NCI-H748 (cell line): ENCODE data around the gene JMJD1C.
A peak's percentile ranks its signal among the peaks of the same experiment; 100 is the strongest.

Source experiments
- DNase-seq: peaks from one replicate; lab custom pipeline; 2025; ENCODE audit not compliant: unreplicated experiment; lab: John Stamatoyannopoulos, UW

JMJD1C gene

GRCh38 chr10:63478564-63478963 lies 12.8 kb upstream of the JMJD1C start:
- DNase-seq: no peak

DNA sequence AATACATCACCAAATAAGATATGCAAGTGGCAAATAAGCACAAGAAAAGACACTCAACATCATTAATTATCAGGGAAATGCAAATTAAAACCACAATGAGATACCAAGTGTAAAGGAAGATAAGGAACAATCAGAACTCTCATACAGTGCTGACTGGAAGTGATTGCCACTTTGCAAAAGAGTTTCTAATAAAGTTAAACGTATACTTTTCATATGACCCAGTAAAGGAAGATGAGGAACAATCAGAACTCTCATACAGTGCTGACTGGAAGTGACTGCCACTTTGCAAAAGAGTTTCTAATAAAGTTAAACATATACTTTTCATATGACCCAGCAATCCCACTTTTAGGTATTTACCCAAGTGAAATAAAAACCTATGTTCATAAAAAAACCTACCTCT lies 12.2 kb upstream of the JMJD1C start:
- DNase-seq: no peak

GRCh38 chr10:63474488-63474887 lies 8.7 kb upstream of the JMJD1C start:
- no peak for DNase-seq

- no peak for DNase-seq
These were observed 5.2 kb upstream of the JMJD1C start for GRCh38 chr10:63470928-63471327.

DNA sequence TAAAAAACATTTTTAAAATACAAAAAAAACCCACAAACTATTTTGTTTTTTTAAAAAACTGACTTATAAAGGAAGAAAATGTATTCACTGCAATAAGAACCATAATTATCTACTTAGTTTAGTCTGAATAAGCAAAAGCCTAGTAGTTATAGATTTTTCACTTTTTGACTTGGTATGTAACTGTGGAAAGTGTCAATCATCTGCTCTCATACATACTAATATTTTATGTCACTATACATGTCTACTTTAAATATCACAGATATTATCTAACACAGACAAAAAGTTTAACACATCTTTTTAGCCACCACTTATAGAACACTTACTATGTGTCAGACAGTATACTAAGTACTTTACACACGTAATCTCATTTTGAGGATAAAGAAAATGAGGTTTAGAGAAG lies 3.2 kb upstream of the JMJD1C start:
- DNase-seq: no peak

DNA sequence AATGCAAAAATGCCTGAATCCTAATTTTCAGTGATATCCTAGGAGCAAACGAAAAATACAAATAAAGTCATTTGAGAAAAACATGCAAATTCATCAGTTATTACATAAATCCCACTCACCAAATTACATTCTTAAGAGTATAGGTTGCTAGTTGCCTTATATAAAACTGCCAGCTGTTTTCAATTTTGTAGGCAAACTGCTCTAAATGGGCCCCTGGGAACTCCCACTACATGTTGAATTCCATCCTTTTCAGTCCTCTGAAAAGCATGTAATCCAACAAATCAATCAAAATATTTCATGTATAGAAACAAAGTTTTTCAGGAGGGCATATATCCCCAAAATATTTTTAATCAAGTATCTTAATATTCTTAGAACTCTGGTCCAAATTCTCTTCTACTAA lies 2.1 kb upstream of the JMJD1C start:
- DNase-seq: no peak

DNA sequence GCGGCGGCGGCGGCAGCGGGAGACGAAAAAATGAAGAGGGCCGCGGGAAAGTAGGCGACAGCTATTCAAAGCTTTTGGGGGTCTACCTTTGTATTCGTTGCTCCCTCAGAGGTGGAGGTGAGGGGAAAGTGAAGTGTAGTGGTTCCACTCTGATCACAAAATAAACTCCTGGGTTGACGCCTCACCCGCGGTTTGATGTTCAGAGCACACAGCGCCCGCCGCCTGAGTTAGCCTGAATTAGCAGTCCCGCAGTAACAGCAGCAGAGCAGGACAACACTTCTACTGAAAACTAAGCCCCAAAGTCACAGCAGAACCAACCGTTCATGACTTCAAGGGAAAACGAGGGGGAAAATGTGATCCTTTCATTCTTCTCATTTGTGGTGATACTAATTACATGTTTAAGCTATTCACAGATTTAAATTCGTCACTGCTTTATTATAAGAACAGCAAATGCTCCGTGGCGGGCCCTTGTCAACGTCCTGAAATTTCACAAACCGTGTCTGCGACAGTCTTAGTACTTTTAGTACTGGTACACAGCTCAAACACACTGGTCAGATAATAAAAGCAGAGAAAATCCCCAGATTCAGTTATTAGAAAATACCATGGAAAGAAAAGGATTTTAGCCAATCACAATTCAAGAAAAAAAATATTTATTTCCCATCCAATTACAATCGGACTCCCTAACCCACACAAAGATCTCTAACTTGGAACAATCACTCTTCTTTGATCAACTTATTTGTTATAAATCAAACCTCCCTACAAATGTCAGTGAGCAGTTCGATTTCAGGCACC lies 563 bp upstream of the JMJD1C start:
- DNase-seq: peak; percentile 76

DNA sequence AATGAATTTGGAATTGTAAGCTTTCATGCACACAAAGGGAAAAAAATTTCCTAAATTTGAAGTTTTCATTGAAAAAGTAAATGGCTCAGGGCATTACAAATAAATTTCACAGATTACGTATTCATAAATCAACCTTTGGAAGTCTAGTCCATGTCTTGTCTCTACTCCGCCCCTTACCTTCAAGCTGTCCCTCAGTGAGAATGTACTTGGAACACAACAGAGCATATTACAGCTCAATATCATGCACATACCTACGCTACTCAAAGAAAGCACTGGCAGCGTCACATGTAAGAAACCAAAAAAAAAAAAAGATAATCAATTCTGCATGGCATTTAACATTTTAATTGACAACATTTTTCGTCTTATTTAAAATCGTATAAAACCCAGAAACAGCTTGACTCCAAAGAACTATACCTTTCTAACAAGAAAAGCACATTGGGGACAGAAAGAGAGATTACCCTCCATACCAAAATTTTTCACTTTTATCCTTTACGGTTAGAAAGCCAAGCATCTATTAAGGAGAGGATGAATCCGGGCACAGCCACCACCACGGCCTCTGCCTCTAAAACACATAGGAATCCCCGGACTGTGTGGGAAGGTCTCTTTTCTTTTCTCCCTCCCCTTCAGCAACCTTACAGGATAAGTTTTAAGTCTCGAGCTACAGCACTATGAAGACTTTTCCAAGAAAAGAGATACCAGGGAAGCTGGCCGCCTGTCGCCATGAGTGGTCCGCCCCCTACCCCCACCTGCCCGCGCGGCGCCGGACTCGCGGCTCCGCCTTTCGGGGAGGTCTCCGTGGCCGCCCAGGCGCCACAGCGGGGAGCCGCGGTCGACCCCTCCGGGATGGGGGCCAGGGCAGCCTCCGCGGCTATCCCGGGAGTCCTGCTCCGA lies 1.1 kb downstream of the JMJD1C start:
- no peak for DNase-seq

DNA sequence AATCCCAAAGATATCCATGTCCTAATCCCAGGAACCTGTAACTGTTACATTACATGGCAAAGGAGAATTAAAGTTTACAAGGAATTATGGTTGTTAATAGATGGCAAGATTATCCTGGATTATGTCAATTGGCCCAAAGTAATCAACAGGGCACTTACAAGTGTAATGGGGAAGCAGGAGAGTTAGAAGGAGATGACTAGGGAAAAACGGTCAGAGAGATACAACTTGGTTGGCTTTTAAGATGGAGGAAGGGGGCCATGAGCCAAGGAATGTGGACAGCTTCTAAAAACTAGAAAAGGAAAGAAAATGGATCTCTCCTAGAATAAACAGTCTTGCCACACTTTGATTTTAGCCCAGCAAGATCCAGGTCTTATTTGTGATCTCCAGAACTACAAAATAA lies 3.3 kb downstream of the JMJD1C start:
- no peak for DNase-seq

DNA sequence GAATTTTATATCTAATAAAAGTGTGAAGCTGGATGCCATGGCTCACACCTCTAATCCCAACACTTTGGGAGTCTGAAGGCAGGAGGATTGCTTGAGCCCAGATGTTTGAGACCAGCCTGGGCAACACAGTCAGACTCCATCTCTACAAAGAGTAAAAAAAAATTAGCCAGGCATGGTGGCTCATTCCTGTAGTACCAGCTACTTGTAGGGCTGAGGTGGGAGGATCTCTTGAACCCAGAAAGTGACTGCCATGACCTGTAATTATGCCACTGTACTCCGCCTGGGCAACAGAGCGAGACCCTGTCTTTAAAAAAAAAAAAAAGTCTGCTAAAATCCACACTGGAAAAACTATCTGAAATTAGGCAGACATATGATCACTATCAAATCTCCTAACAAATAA lies 7.6 kb downstream of the JMJD1C start:
- DNase-seq: no peak

GRCh38 chr10:63457594-63457993 lies 8.2 kb downstream of the JMJD1C start:
- no peak for DNase-seq

- no peak for DNase-seq
These were observed 9.2 kb downstream of the JMJD1C start for GRCh38 chr10:63456437-63457210.

DNA sequence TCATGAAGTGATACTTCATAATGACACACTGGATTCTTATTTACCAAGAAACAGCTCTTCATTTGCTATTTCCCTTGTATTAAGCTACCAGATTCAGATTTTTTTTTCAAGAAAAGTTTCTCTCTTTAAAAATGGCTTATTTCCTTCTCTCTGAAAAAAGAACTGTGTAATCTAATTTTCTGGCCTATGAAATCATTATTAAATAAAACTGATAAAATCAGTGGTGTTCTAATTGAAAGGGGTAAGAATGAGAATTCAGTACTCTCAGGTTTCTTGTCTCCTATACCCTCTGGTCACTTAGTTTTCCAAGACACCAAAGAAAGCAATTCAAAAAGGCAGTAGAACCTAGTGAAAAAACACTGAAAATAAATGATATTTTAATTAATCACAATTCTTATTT lies 10.3 kb downstream of the JMJD1C start:
- DNase-seq: no peak

DNA sequence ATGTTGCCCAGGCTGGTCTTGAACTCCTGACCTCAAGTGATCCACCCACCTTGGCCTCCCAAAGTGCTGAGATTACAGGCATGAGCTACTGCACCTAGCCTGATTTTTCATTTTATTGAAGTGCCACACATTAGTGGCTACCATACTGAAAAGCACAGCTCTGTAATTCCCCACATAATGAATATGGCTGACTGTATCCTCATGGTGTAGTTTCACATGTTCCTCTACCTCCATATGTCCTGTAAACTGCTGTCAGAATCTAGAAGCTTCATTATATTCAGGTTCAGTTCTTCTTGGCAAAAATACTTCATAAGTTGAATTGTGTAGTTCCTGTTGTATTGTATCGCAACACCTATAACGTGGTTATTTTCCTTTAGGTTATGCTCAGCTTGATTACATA lies 11.1 kb downstream of the JMJD1C start:
- no peak for DNase-seq

DNA sequence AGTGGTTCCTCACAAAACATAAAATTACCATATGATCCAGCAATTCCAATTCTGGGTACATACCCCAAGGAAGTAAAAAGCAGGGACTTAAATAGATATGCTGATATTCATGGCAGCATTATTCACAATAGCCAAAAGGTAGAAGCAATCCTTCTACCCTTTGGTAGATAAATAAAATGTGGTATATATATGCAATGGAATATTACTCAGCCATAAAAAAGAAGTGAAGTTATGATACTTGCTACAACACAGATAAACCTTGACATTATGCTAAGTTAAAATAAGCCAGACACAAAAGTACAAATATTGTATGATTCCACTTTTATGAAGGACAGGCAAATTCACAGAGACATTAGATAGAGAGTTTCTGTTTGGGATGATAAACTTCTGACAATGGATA lies 13.3 kb downstream of the JMJD1C start:
- DNase-seq: no peak

DNA sequence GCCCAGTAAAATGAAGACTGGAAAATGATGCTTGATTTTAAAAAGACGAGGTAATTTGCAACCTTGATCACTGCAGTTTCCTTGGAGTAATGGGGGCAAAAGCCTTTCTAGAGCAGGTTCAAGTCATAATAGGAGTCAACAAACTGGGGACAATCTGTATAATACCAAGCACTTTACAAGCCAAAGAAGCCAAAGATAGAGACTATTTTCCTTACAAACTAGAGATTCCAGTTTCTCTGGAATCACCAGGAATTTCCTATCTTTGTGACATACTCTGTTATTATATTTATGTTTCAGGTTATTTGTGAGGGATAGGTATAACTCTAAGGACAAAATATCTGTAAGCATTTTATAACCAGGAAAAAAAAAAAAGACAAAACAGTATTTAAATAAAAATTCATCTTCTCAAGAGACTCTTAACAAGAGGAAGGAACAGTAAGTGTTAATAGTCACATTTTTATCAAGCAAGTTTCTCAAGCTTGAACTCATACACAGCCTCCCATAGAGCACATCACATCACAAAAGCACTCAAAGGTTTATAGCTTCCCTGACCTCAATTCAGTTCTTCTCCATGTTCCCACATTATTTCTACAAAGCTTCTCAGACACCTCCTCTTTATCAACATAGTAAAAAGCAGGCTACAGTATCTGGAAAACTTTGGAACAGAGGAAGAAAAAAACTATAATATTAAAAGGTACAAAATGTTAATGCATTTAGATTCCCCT lies 18.9 kb downstream of the JMJD1C start:
- no peak for DNase-seq

DNA sequence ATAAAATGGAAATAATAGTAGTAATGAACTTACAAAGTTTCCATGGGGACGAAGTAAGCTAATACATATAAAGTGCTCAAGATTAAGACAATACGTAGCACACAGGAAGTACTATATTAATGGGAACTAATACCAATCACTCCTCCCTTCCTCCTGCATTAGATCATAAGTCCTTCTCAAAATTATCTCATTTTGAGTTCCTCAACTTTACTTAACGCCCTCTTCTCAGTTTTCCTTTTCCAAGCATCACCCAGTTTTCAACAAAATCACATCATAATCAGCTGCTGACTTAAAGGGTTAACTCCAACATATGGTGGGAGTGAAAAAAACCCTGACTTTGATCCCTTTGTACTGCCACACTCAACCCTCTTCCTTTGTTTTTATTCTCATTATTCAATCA lies 24.4 kb downstream of the JMJD1C start:
- DNase-seq: no peak

GRCh38 chr10:63439607-63440006 lies 26.2 kb downstream of the JMJD1C start:
- no peak for DNase-seq

DNA sequence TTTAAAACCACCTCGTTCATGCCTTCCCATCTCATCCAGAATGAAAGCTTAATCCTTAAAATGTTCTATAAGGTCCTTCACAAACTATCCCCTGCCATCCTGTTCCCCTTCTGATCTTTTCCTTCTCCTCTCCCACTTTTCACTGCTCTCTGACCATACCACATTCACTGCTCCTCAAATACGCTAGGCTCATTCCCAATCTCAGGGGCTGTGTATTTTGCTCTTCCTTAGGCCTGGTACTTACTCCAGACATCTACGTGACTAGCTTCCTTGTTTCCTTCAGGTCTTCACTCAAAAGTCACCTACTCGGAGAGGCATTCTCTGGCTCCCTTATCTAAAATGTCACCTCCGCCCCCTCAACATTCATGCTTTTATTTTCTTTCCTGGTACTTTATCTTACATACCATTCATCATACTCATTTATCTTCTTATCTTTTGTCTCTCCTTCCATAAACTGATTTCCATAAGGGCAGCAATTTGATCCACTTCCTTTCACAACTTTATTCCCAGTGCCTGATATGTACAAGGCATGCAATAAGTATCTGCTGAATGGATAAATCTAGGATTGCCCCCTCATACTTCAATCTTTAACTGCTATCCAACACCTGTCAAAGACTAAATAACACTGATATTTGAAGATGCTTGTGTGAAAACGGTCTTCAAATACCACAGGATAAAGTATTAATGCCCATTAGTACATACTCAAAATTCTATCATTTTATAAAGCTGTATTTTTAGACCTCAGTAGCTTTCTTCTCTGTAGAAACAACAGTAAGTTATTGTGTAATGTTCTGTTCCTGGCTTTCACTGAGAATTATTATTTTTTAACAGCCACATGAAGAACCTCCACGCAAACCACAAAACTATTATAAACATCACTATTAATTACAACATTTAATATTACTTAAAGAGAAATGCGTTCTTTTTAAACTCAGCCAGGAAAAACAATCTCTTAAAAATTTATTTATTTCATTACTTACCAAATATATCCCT lies 27.0 kb downstream of the JMJD1C start:
- no peak for DNase-seq
